WTC11 (cell line): Measurements from ENCODE around the gene SLC1A7. TPM values are rescaled to one million over a fixed set of nuclear protein-coding genes. Genes with fewer than 3 reads are reported as not detected.

Source experiments
- ATAC-seq: fragments of 200-7000 bp; cut with Tn5 transposase; 2 replicates; pipeline ENCODE4 v1.10.0; 2021; ENCODE audit warnings: mild to moderate bottlenecking, moderate library complexity
- CTCF ChIA-PET: fragments of 300-600 bp; sonication (Branson Sonifier 250); formaldehyde crosslinking; loops from one replicate; lab custom pipeline; 2021; ENCODE audit warnings: antibody characterized with exemption; lab: Charles Lee
- POLR2A ChIA-PET: fragments of 350-600 bp; sonication (Branson Sonifier 250); formaldehyde crosslinking; loops from one replicate; lab custom pipeline; 2021; ENCODE audit warnings: antibody characterized with exemption; lab: Charles Lee
- DNase-seq: peaks from one replicate; pipeline ENCODE4 v3.0.0; 2021; ENCODE audit warnings: low spot score
- H3K27ac Mint-ChIP-seq: 2 replicates; pipeline ENCODE4 v1.8.0; 2021; ENCODE audit warnings: mixed read lengths
- H3K27me3 Mint-ChIP-seq: 2 replicates; pipeline ENCODE4 v1.8.0; 2021; ENCODE audit warnings: low read depth, mild to moderate bottlenecking, moderate library complexity, mixed read lengths
- H3K36me3 Mint-ChIP-seq: 2 replicates; pipeline ENCODE4 v1.8.0; 2021; ENCODE audit warnings: mixed read lengths
- H3K4me1 Mint-ChIP-seq: 2 replicates; pipeline ENCODE4 v1.8.0; 2022; ENCODE audit warnings: mixed read lengths
- H3K4me3 Mint-ChIP-seq: 2 replicates; pipeline ENCODE4 v1.8.0; 2021; ENCODE audit warnings: mild to moderate bottlenecking, moderate library complexity, mixed read lengths
- H3K9me3 Mint-ChIP-seq: 2 replicates; pipeline ENCODE4 v1.8.0; 2021; ENCODE audit warnings: mixed read lengths
- ATF1 ChIP-seq: sonication (generic); formaldehyde crosslinking; IDR thresholded peaks from 2 replicates; pipeline ENCODE4 v1.8.1; 2023; ENCODE audit warnings: mild to moderate bottlenecking, moderate library complexity, missing genetic modification reagents
- ATF2 ChIP-seq: sonication (generic); formaldehyde crosslinking; IDR thresholded peaks from 2 replicates; pipeline ENCODE4 v1.8.1; 2022; ENCODE audit warnings: low read depth, missing genetic modification reagents, borderline replicate concordance
- CTCF ChIP-seq: fragments of 200-600 bp; IDR thresholded peaks from 2 replicates; pipeline ENCODE4 v1.8.0; 2022; ENCODE audit warnings: antibody characterized with exemption
- ELF4 ChIP-seq: sonication (generic); formaldehyde crosslinking; IDR thresholded peaks from 2 replicates; pipeline ENCODE4 v1.8.1; 2022; ENCODE audit warnings: low read depth, mild to moderate bottlenecking, moderate library complexity, missing genetic modification reagents
- EMX1 ChIP-seq: fragments of 250-450 bp; sonication (Bioruptor Pico); IDR thresholded peaks from 2 replicates; pipeline ENCODE4 v1.8.0; 2021; ENCODE audit warnings: mild to moderate bottlenecking
- FOXK1 ChIP-seq: sonication (generic); formaldehyde crosslinking; IDR thresholded peaks from 2 replicates; pipeline ENCODE4 v1.8.0; 2022; ENCODE audit warnings: mild to moderate bottlenecking, moderate library complexity, missing genetic modification reagents
- GTF2I ChIP-seq: fragments of 250-450 bp; sonication (Bioruptor Pico); conservative IDR thresholded peaks from 2 replicates; pipeline ENCODE4 v1.4.0; 2021; ENCODE audit warnings: mild to moderate bottlenecking
- HMGA2 ChIP-seq: fragments of 250-450 bp; sonication (Bioruptor Pico); IDR thresholded peaks from 2 replicates; pipeline ENCODE4 v1.4.0; 2021; ENCODE audit warnings: mild to moderate bottlenecking, moderate library complexity
- MYBL2 ChIP-seq: sonication (generic); formaldehyde crosslinking; IDR thresholded peaks from 2 replicates; pipeline ENCODE4 v1.8.1; 2023; ENCODE audit warnings: mild to moderate bottlenecking, moderate library complexity, missing genetic modification reagents
- NFE2L1 ChIP-seq: sonication (generic); formaldehyde crosslinking; IDR thresholded peaks from 2 replicates; pipeline ENCODE4 v1.8.1; 2023; ENCODE audit warnings: missing genetic modification reagents
- OVOL2 ChIP-seq: fragments of 250-450 bp; sonication (Bioruptor Pico); IDR thresholded peaks from 2 replicates; pipeline ENCODE4 v1.9.0; 2021; ENCODE audit warnings: mild to moderate bottlenecking, borderline replicate concordance
- PREB ChIP-seq: sonication (generic); formaldehyde crosslinking; IDR thresholded peaks from 2 replicates; pipeline ENCODE4 v1.8.1; 2022; ENCODE audit warnings: mild to moderate bottlenecking, missing genetic modification reagents, moderate library complexity, borderline replicate concordance
- RORB ChIP-seq: fragments of 250-450 bp; sonication (Bioruptor Pico); IDR thresholded peaks from 2 replicates; pipeline ENCODE4 v1.9.0; 2021; ENCODE audit warnings: mild to moderate bottlenecking
- SMAD3 ChIP-seq: sonication (generic); formaldehyde crosslinking; IDR thresholded peaks from 2 replicates; pipeline ENCODE4 v1.8.0; 2022; ENCODE audit warnings: missing genetic modification reagents, mild to moderate bottlenecking, borderline replicate concordance
- SP1 ChIP-seq: sonication (generic); formaldehyde crosslinking; conservative IDR thresholded peaks from 2 replicates; pipeline ENCODE4 v1.8.1; 2022; ENCODE audit warnings: missing genetic modification reagents
- TCF7 ChIP-seq: sonication (generic); formaldehyde crosslinking; IDR thresholded peaks from 2 replicates; pipeline ENCODE4 v1.8.0; 2022; ENCODE audit warnings: mild to moderate bottlenecking, low read depth, missing genetic modification reagents, moderate library complexity
- ZBTB43 ChIP-seq: sonication (generic); formaldehyde crosslinking; IDR thresholded peaks from 2 replicates; pipeline ENCODE4 v1.8.1; 2023; ENCODE audit warnings: mild to moderate bottlenecking, missing genetic modification reagents
- ZNF121 ChIP-seq: sonication (generic); formaldehyde crosslinking; IDR thresholded peaks from 2 replicates; pipeline ENCODE4 v1.8.0; 2023; ENCODE audit warnings: missing genetic modification reagents
- ZNF138 ChIP-seq: sonication (generic); formaldehyde crosslinking; conservative IDR thresholded peaks from 2 replicates; pipeline ENCODE4 v1.8.1; 2022; ENCODE audit warnings: mild to moderate bottlenecking, moderate library complexity, missing genetic modification reagents
- ZNF317 ChIP-seq: sonication (generic); formaldehyde crosslinking; IDR thresholded peaks from 2 replicates; pipeline ENCODE4 v1.8.1; 2023; ENCODE audit warnings: low read depth, mild to moderate bottlenecking, moderate library complexity, missing genetic modification reagents, borderline replicate concordance
- ZNF416 ChIP-seq: fragments of 250-450 bp; sonication (Bioruptor Pico); IDR thresholded peaks from 2 replicates; pipeline ENCODE4 v1.9.0; 2021; ENCODE audit warnings: mild to moderate bottlenecking, inconsistent platforms
- ZNF425 ChIP-seq: fragments of 250-450 bp; sonication (Bioruptor Pico); conservative IDR thresholded peaks from 2 replicates; pipeline ENCODE4 v1.9.0; 2021; ENCODE audit warnings: mild to moderate bottlenecking
- ZNF671 ChIP-seq: fragments of 250-450 bp; sonication (Bioruptor Pico); IDR thresholded peaks from 2 replicates; pipeline ENCODE4 v1.8.0; 2021; ENCODE audit warnings: mild to moderate bottlenecking
- total RNA-seq: library from RNA; stranded (reverse); gene quantifications from 3 replicates; pipeline ENCODE4 v1.2.3, GENCODE V29; 2021
- TF ChIP-seq, protein P1 (sequence below): sonication (generic); formaldehyde crosslinking; IDR thresholded peaks from 2 replicates; pipeline ENCODE4 v1.8.0; 2022; ENCODE audit warnings: mild to moderate bottlenecking, missing genetic modification reagents
- TF ChIP-seq, protein P2 (sequence below): sonication (generic); formaldehyde crosslinking; IDR thresholded peaks from 2 replicates; pipeline ENCODE4 v1.8.1; 2023; ENCODE audit warnings: mild to moderate bottlenecking, moderate library complexity, missing genetic modification reagents
- TF ChIP-seq, protein P3 (sequence below): sonication (generic); formaldehyde crosslinking; IDR thresholded peaks from 2 replicates; pipeline ENCODE4 v1.8.0; 2022; ENCODE audit warnings: mild to moderate bottlenecking, missing genetic modification reagents

The SLC1A7 gene
- total RNA-seq, 1 experiment from 2014 or later, result not detected

- CTCF ChIA-PET, result no interaction called here
- no peak overlapping the region for H3K4me3 Mint-ChIP-seq
- peaks cover 32% of the 10 kb centered on the region for H3K4me1 Mint-ChIP-seq
- peaks cover 6% of the 10 kb centered on the region for H3K9me3 Mint-ChIP-seq
- H3K27ac Mint-ChIP-seq, result no peak overlapping the region
- DNase-seq (no peak), ATAC-seq (no peak)
- no peak for TF ChIP-seq ZNF317
- no peak for TF ChIP-seq ZNF138
- TF ChIP-seq ZNF121 (CRISPR knock-in tag), result no peak
- no peak for TF ChIP-seq NFE2L1 (CRISPR knock-in tag)
- TF ChIP-seq HMGA2 (CRISPR knock-in tag), result no peak
- no peak for TF ChIP-seq ZNF671 (CRISPR knock-in tag)
- no peak for TF ChIP-seq ELF4
- TF ChIP-seq, protein P1, sequence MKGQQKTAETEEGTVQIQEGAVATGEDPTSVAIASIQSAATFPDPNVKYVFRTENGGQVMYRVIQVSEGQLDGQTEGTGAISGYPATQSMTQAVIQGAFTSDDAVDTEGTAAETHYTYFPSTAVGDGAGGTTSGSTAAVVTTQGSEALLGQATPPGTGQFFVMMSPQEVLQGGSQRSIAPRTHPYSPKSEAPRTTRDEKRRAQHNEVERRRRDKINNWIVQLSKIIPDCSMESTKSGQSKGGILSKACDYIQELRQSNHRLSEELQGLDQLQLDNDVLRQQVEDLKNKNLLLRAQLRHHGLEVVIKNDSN (CRISPR knock-in tag), result no peak
- TF ChIP-seq OVOL2 (CRISPR knock-in tag), result no peak
- no peak for TF ChIP-seq PREB (CRISPR knock-in tag)
- no peak for TF ChIP-seq ZNF416 (CRISPR knock-in tag)
- H3K27me3 Mint-ChIP-seq, result no peaks in the 10 kb centered on the region; the same call in none of the 2 replicates
- POLR2A ChIA-PET, result no interaction called here
- no peaks in the 10 kb centered on the region for H3K36me3 Mint-ChIP-seq
Observed at GRCh38 chr1:53116933-53117600, 25.4 kb downstream of the SLC1A7 start.

GRCh38 chr1:53116307-53116810, 26.1 kb downstream of the SLC1A7 start:
- ChIA-PET CTCF (no interaction called here), POLR2A (no interaction called here)
- H3K4me1 Mint-ChIP-seq, result peaks cover 33% of the 10 kb centered on the region
- H3K36me3 Mint-ChIP-seq, result no peaks in the 10 kb centered on the region
- ATAC-seq, result no peak
- peaks cover 9% of the 10 kb centered on the region for H3K9me3 Mint-ChIP-seq
- H3K27ac Mint-ChIP-seq, result no peak overlapping the region
- DNase-seq, result no peak
- H3K27me3 Mint-ChIP-seq, result no peaks in the 10 kb centered on the region; the same call in none of the 2 replicates
- no peak overlapping the region for H3K4me3 Mint-ChIP-seq
- TF ChIP-seq ATF1 (CRISPR knock-in tag) (no peak), ATF2 (no peak), CTCF (no peak), MYBL2 (no peak), RORB (CRISPR knock-in tag) (no peak), NFE2L1 (CRISPR knock-in tag) (no peak), ZBTB43 (no peak), SP1 (CRISPR knock-in tag) (no peak), EMX1 (CRISPR knock-in tag) (no peak), TCF7 (no peak), FOXK1 (CRISPR knock-in tag) (no peak), GTF2I (no peak), ZNF425 (no peak), SMAD3 (no peak)
- TF ChIP-seq, protein P2, sequence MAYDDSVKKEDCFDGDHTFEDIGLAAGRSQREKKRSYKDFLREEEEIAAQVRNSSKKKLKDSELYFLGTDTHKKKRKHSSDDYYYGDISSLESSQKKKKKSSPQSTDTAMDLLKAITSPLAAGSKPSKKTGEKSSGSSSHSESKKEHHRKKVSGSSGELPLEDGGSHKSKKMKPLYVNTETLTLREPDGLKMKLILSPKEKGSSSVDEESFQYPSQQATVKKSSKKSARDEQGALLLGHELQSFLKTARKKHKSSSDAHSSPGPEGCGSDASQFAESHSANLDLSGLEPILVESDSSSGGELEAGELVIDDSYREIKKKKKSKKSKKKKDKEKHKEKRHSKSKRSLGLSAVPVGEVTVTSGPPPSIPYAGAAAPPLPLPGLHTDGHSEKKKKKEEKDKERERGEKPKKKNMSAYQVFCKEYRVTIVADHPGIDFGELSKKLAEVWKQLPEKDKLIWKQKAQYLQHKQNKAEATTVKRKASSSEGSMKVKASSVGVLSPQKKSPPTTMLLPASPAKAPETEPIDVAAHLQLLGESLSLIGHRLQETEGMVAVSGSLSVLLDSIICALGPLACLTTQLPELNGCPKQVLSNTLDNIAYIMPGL (CRISPR knock-in tag), result no peak
- TF ChIP-seq, protein P3, sequence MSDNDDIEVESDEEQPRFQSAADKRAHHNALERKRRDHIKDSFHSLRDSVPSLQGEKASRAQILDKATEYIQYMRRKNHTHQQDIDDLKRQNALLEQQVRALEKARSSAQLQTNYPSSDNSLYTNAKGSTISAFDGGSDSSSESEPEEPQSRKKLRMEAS (CRISPR knock-in tag), result no peak
